Heart right ventricle (tissue), 16 donors: ENCODE data around the gene SNX8. TPM values are rescaled to one million over a fixed set of nuclear protein-coding genes. Genes with fewer than 3 reads are reported as not detected.

Experiments
- ATAC-seq, 8 donors: fragments of 200-7000 bp; cut with Tn5 transposase; one replicate each; pipeline ENCODE4 v1.9.1; 2020; ENCODE audit warnings: mild to moderate bottlenecking in 8 of 8, moderate library complexity in 8 of 8, moderate number of reproducible peaks in 1 of 8
- DNase-seq, 2 donors: peaks; one replicate each; pipeline ENCODE4 v3.0.0-alpha.2; 2020
- H3K27ac ChIP-seq, 10 donors: fragments of 200-600 bp; sonication (generic) in 2 of 10; one replicate each; pipeline versions ENCODE4 v1.5.0 to v1.8.0; 2020 to 2022; ENCODE audit warnings: mild to moderate bottlenecking in 3 of 10
- H3K27me3 ChIP-seq, 7 donors: fragments of 200-600 bp; one replicate each; pipeline ENCODE4 v1.8.0; 2021 to 2022; ENCODE audit warnings: mild to moderate bottlenecking in 2 of 7
- H3K36me3 ChIP-seq, 9 donors: fragments of 200-600 bp; sonication (generic) in 1 of 9; one replicate each; pipeline versions ENCODE4 v1.5.0 to v1.8.0; 2020 to 2022; ENCODE audit warnings: mild to moderate bottlenecking in 2 of 9
- H3K4me1 ChIP-seq, 9 donors: fragments of 200-600 bp; sonication (generic) in 1 of 9; one replicate each; pipeline versions ENCODE4 v1.5.0 to v1.8.0; 2020 to 2022; ENCODE audit warnings: mild to moderate bottlenecking in 4 of 9
- H3K4me3 ChIP-seq, 10 donors: fragments of 200-600 bp; sonication (generic) in 2 of 10; one replicate each; pipeline versions ENCODE4 v1.5.0 to v1.8.0; 2020 to 2022; ENCODE audit warnings: mild to moderate bottlenecking in 7 of 10, moderate library complexity in 2 of 10
- H3K9me3 ChIP-seq, 11 donors: fragments of 200-600 bp in 10 of 11; sonication (generic) in 2 of 11; one replicate each; pipeline versions ENCODE4 v1.5.0 to v1.8.0; 2013 to 2022; ENCODE audit warnings: mild to moderate bottlenecking in 2 of 11, control low read depth in 1 of 11, moderate library complexity in 1 of 11
- CTCF ChIP-seq, 9 donors: fragments of 200-600 bp; sonication (generic) in 2 of 9; IDR thresholded peaks; one replicate each; pipeline versions ENCODE4 v1.5.0 to v1.8.0; 2021 to 2022; ENCODE audit warnings: antibody characterized with exemption in 9 of 9, mild to moderate bottlenecking in 5 of 9, moderate library complexity in 1 of 9
- WGBS, 2 donors: extraction: QIAGEN DNeasy Blood & Tissue Kit; methylation state at CpG; one replicate each; pipeline ENCODE4 v1.1.7; 2013; ENCODE audit warnings: inconsistent platforms in 1 of 2; 5-methylcytosine and 5-hydroxymethylcytosine counted together
- intact Hi-C, 10 donors: fragments of 100-400 bp; cut with DNase I; formaldehyde crosslinking; loops; one replicate each; pipeline versions ENCODE4 v1.11.1 to v1.14.2; 2022
- polyA plus RNA-seq, 2 donors: library from polyadenylated mRNA; stranded (reverse); fragments of 200-250 nt; gene quantifications; one replicate each; pipeline ENCODE4 v1.2.3, GENCODE V29; 2013
- total RNA-seq, 10 donors: library from RNA; stranded (reverse); fragmentation: NEBNext Ultra II Directional in 3 of 10; extraction: Animal tissue kit (Norgen Biotek cat#: 25700) in 3 of 10; gene quantifications; one replicate each; pipeline versions ENCODE4 v1.2.1 to v1.2.4, GENCODE V29; 2021 to 2023
- donor health status: Arrhythmogenic right ventricular cardiomyopathy.
- donor health status: ischemic (EF 13 %, LVEDD 7.1; RV severe dilation, severe dysfunction).
- donor health status: healthy with polysubstance abuse.
- donor health status: DM: no; HTN: yes; CAD: no.
- donor health status: DM: no; HTN: no; CAD: no.
- donor health status: ischemic (EF 25% LVEDD 6.9; RV normal size, moderate dysfunction).
- donor health status: ischemic (EF 25% LVEDD 5.7; RV mildly dilated, moderate dysfunction).
- donor health status: healthy.
- donor health status: DM: yes; HTN: yes; CAD: no.
- donor health status: Ischemic cardiomyopathy.
- donor health status: ischemic (EF 35%, LVEDD 5.7; RV mildly dilated, moderate dysfunction).
- donor health status: nonischemic (EF 11% LVEDD 7.7; RV severe dilation, severe dysfunction).
- donor health status: DM: yes; HTN: yes; CAD: no.
- donor health status: PGD.
- donor health status: ischemic (EF 29% LVEDD 5.4; RV normal size, mild dysfunction).
- donor health status: nonischemic (EF 23%, LVEDD 6.1; RV moderate dilation, normal function).

Gene SNX8
- total and polyA plus RNA-seq, 12 donors, result 14.7 to 31.8 (median 20.4) TPM

- ATAC-seq, result no peak
- Histone ChIP-seq H3K4me1 (peaks cover 0 to 34% (median 10%) of the 10 kb centered on the region in 9 donors), H3K27ac (peak overlapping the region in 1 of 10 donors; percentile 60), H3K9me3 (peaks cover 0 to 3% (median 0%) of the 10 kb centered on the region in 11 donors), H3K4me3 (no peak overlapping the region), H3K27me3 (no peaks in the 10 kb centered on the region), H3K36me3 (peaks cover 0 to 89% (median 21%) of the 10 kb centered on the region in 9 donors)
- TF ChIP-seq CTCF (IDR thresholded peaks at IDR 0.05), result no peak
- DNase-seq, result no peak
- intact Hi-C loops, result loop anchor here in 4 of 10 donors (5.0 to 10.0 kb wide), 4 partner anchors 401 to 638 kb away; partner anchors contain the start of gene PSMG3 (in 1 of the 4)
- WGBS, 2 donors, result 99% methylated on average over 10 of the region's 10 CpGs
These were observed 101.3 kb downstream of the SNX8 start for GRCh38 chr7:2212906-2213305.

GRCh38 chr7:2211926-2212325 lies 102.3 kb downstream of the SNX8 start:
- Histone ChIP-seq H3K4me3 (no peak overlapping the region), H3K27ac (no peak overlapping the region), H3K36me3 (peaks cover 0 to 90% (median 19%) of the 10 kb centered on the region in 9 donors), H3K9me3 (peaks cover 0 to 3% (median 0%) of the 10 kb centered on the region in 11 donors), H3K4me1 (peaks cover 0 to 34% (median 10%) of the 10 kb centered on the region in 9 donors), H3K27me3 (no peaks in the 10 kb centered on the region)
- 94 to 98% methylated on average over 13 of the region's 13 CpGs for WGBS, 2 donors
- ATAC-seq, result no peak
- DNase-seq, result no peak
- intact Hi-C loops, result loop anchor here in 4 of 10 donors (2.0 to 10.0 kb wide), 5 partner anchors 400 to 637 kb away; partner anchors contain the start of gene PSMG3 (in 1 of the 4)
- TF ChIP-seq CTCF (IDR thresholded peaks at IDR 0.05), result no peak

- H3K27me3 ChIP-seq, result no peaks in the 10 kb centered on the region
- H3K4me3 ChIP-seq, result no peak overlapping the region
- WGBS, 2 donors, result 89 to 90% methylated on average over 15 of the region's 15 CpGs
- no peak overlapping the region for H3K27ac ChIP-seq
- TF ChIP-seq CTCF (IDR thresholded peaks at IDR 0.05), result no peak
- intact Hi-C loops, result loop anchor here in 4 of 10 donors (2.0 to 10.0 kb wide), 5 partner anchors 399 to 637 kb away; partner anchors contain the start of gene PSMG3 (in 1 of the 4)
- ATAC-seq (no peak), DNase-seq (no peak)
- peaks cover 0 to 34% (median 10%) of the 10 kb centered on the region in 9 donors for H3K4me1 ChIP-seq
- H3K9me3 ChIP-seq, result peaks cover 0 to 3% (median 0%) of the 10 kb centered on the region in 11 donors
- peaks cover 0 to 88% (median 16%) of the 10 kb centered on the region in 9 donors for H3K36me3 ChIP-seq
These were observed 102.9 kb downstream of the SNX8 start for GRCh38 chr7:2211259-2211880.

- ATAC-seq (no peak), DNase-seq (no peak)
- Histone ChIP-seq H3K27ac (no peak overlapping the region), H3K36me3 (peaks cover 0 to 87% (median 14%) of the 10 kb centered on the region in 9 donors), H3K27me3 (no peaks in the 10 kb centered on the region), H3K4me3 (no peak overlapping the region), H3K9me3 (peaks cover 0 to 3% (median 0%) of the 10 kb centered on the region in 11 donors), H3K4me1 (peaks cover 0 to 30% (median 10%) of the 10 kb centered on the region in 9 donors)
- TF ChIP-seq CTCF (IDR thresholded peaks at IDR 0.05), result no peak
- WGBS, 2 donors, result 93 to 96% methylated on average over 30 of the region's 30 CpGs
- intact Hi-C loops, result loop anchor here in 4 of 10 donors (2.0 to 10.0 kb wide), 5 partner anchors 398 to 636 kb away; partner anchors contain the start of gene PSMG3 (in 1 of the 4)
These were observed 103.5 kb downstream of the SNX8 start for GRCh38 chr7:2210551-2211258.
